OCI-LY7 (cell line): ENCODE results near the gene TNS3. TPM values are rescaled to one million over a fixed set of nuclear protein-coding genes. Genes with fewer than 3 reads are reported as not detected.

Source experiments
- BruUV-seq: library from RNA; stranded (reverse); fragments of 400-500 nt; replicated peaks from 2 replicates; lab custom pipeline; 2021; lab: Mats Ljungman, UMichigan
- CTCF ChIA-PET: fragments of 300-600 bp; sonication (Branson Sonifier 250); formaldehyde crosslinking; loops from one replicate; lab custom pipeline; 2022; ENCODE audit warnings: antibody characterized with exemption; ENCODE audit not compliant: unreplicated experiment; lab: Charles Lee
- POLR2A ChIA-PET: fragments of 300-600 bp; sonication (Branson Sonifier 250); formaldehyde crosslinking; loops from one replicate; lab custom pipeline; 2022; ENCODE audit warnings: antibody characterized with exemption; lab: Charles Lee
- DNase-seq: peaks from one replicate; pipeline ENCODE4 v3.0.0-alpha.2; 2015; ENCODE audit warnings: low spot score
- H2AFZ ChIP-seq: fragments of 200-600 bp; sonication (generic), shearing (Covaris generic); 2 replicates; pipeline ENCODE4 v1.6.1; 2014; ENCODE audit warnings: mild to moderate bottlenecking, antibody characterized with exemption, low read length, moderate library complexity
- H3K27ac ChIP-seq: fragments of 200-600 bp; sonication (generic); 2 replicates; pipeline ENCODE4 v1.5.1; 2014; ENCODE audit warnings: mixed run types, low read depth, mild to moderate bottlenecking, moderate library complexity, low read length, inconsistent platforms; ENCODE audit not compliant: poor library complexity, severe bottlenecking
- H3K36me3 ChIP-seq: fragments of 200-600 bp; sonication (generic); 2 replicates; pipeline ENCODE4 v1.6.1; 2014; ENCODE audit warnings: mild to moderate bottlenecking, antibody characterized with exemption, low read length, moderate library complexity, mixed read lengths; ENCODE audit not compliant: insufficient read depth
- H3K4me1 ChIP-seq: fragments of 200-600 bp; sonication (generic); 2 replicates; pipeline ENCODE4 v1.5.1; 2014; ENCODE audit warnings: mild to moderate bottlenecking, low read length; ENCODE audit not compliant: insufficient read depth, poor library complexity, severe bottlenecking
- H3K4me2 ChIP-seq: fragments of 200-600 bp; sonication (generic); 2 replicates; pipeline ENCODE4 v1.6.1; 2014; ENCODE audit warnings: mild to moderate bottlenecking, low read length
- H3K4me3 ChIP-seq: fragments of 200-600 bp; sonication (generic); 2 replicates; pipeline ENCODE4 v1.5.1; 2014; ENCODE audit warnings: mild to moderate bottlenecking, low read depth, low read length; ENCODE audit not compliant: poor library complexity, severe bottlenecking
- H3K79me2 ChIP-seq: fragments of 200-600 bp; sonication (generic); 2 replicates; pipeline ENCODE4 v1.6.1; 2016; ENCODE audit warnings: low read depth, mild to moderate bottlenecking, low read length, moderate library complexity, mixed read lengths; ENCODE audit not compliant: insufficient read depth
- H3K9me2 ChIP-seq: fragments of 200-600 bp; sonication (generic); 2 replicates; pipeline ENCODE4 v1.6.1; 2016; ENCODE audit warnings: mild to moderate bottlenecking, low read length, mixed read lengths; ENCODE audit not compliant: insufficient read depth
- H3K9me3 ChIP-seq: fragments of 200-600 bp; sonication (generic); 2 replicates; pipeline ENCODE4 v1.6.1; 2014; ENCODE audit warnings: mild to moderate bottlenecking, mixed run types, low read length, mixed read lengths
- H4K20me1 ChIP-seq: fragments of 200-600 bp; sonication (generic); 2 replicates; pipeline ENCODE4 v1.6.1; 2014; ENCODE audit warnings: mild to moderate bottlenecking, antibody characterized with exemption, low read length, moderate library complexity, mixed read lengths; ENCODE audit not compliant: insufficient read depth
- CTCF ChIP-seq: fragments of 200-600 bp; sonication (generic); conservative IDR thresholded peaks from 2 replicates; pipeline ENCODE4 v1.5.1; 2014; ENCODE audit warnings: mild to moderate bottlenecking, antibody characterized with exemption, low read length, moderate library complexity, mixed read lengths
- EZH2phosphoT487 ChIP-seq: fragments of 200-600 bp; sonication (generic); IDR thresholded peaks from 2 replicates; pipeline ENCODE4 v1.6.1; 2018; ENCODE audit warnings: low read depth, borderline replicate concordance, mild to moderate bottlenecking, mixed run types, antibody characterized with exemption, low read length, moderate library complexity, mixed read lengths
- intact Hi-C: fragments of 100-400 bp; cut with micrococcal nuclease; formaldehyde crosslinking; loops from one replicate; pipeline ENCODE4 v1.10.0; 2022; ENCODE audit not compliant: unreplicated experiment
- total RNA-seq, 2 experiments: library from RNA; depleted of rRNA in 1 of 2; stranded (reverse); fragments of >200 nt in 1 of 2; shearing (Covaris generic) in 1 of 2; gene quantifications; 2 replicates each; pipeline ENCODE4 v1.2.3, GENCODE V29; 2014 to 2022

TNS3 gene
- total RNA-seq, 2 experiments from 2014 or later: 9.5 to 42.1 TPM

DNA sequence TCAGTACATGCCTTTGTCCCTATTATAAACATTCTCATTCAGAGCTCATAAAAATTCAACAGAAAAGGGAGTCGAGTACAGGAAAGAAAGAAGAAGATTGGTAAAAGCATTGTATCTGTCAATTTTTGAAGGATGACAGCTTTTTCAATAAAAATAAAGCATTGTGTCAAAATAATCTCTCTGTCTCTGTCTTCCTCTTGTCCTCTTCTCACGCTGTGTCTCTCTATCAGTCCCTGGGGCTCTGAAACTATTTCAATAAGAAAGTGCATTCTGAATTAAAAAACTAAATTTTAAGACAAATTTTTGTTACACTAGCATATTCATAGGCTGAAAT is 248.4 kb downstream of the TNS3 start:
- BruUV-seq: no TSS peak
- POLR2A ChIA-PET: no interaction called here
- no peak overlapping the region for H3K27ac ChIP-seq
- TF ChIP-seq EZH2phosphoT487: no peak
- no peak for TF ChIP-seq CTCF
- H4K20me1 ChIP-seq: no peaks in the 10 kb centered on the region
- DNase-seq: no peak
- H3K4me1 ChIP-seq: no peaks in the 10 kb centered on the region
- no peaks in the 10 kb centered on the region for H3K9me3 ChIP-seq
- intact Hi-C loops: no loop called here
- no peak overlapping the region for H3K4me2 ChIP-seq
- no peaks in the 10 kb centered on the region for H3K79me2 ChIP-seq
- no peak overlapping the region for H3K4me3 ChIP-seq
- CTCF ChIA-PET: no interaction called here
- no peaks in the 10 kb centered on the region for H3K36me3 ChIP-seq
- H3K9me2 ChIP-seq: no peaks in the 10 kb centered on the region
- H2AFZ ChIP-seq: no peak overlapping the region

- Histone ChIP-seq H2AFZ (no peak overlapping the region), H4K20me1 (no peaks in the 10 kb centered on the region), H3K9me2 (no peaks in the 10 kb centered on the region), H3K4me2 (no peak overlapping the region), H3K9me3 (no peaks in the 10 kb centered on the region), H3K27ac (no peak overlapping the region), H3K79me2 (no peaks in the 10 kb centered on the region), H3K4me1 (no peaks in the 10 kb centered on the region), H3K4me3 (no peak overlapping the region), H3K36me3 (no peaks in the 10 kb centered on the region)
- DNase-seq: no peak
- intact Hi-C loops: no loop called here
- BruUV-seq: no TSS peak
- ChIA-PET CTCF (no interaction called here), POLR2A (no interaction called here)
- TF ChIP-seq EZH2phosphoT487 (no peak), CTCF (no peak)
Measured at GRCh38 chr7:47332681-47333553, 249.0 kb downstream of the TNS3 start.

GRCh38 chr7:47332213-47332612 is 249.7 kb downstream of the TNS3 start:
- CTCF ChIA-PET: no interaction called here
- Histone ChIP-seq H3K27ac (no peak overlapping the region), H3K9me3 (no peaks in the 10 kb centered on the region), H2AFZ (no peak overlapping the region), H3K4me1 (no peaks in the 10 kb centered on the region), H3K79me2 (no peaks in the 10 kb centered on the region), H3K36me3 (no peaks in the 10 kb centered on the region), H3K4me2 (no peak overlapping the region), H3K4me3 (no peak overlapping the region), H4K20me1 (no peaks in the 10 kb centered on the region), H3K9me2 (no peaks in the 10 kb centered on the region)
- POLR2A ChIA-PET: no interaction called here
- no peak for TF ChIP-seq CTCF
- no peak for TF ChIP-seq EZH2phosphoT487
- no TSS peak for BruUV-seq
- no peak for DNase-seq
- intact Hi-C loops: no loop called here
